GM21447 (cell line): ENCODE measurements around the gene PXMP4.

Source experiments
- ATAC-seq: cut with Tn5 transposase; IDR thresholded peaks from one replicate; pipeline ENCODE4 v1.9.1; 2021; ENCODE audit not compliant: unreplicated experiment

PXMP4 gene

GRCh38 chr20:33685328-33686099 is 34.6 kb downstream of the PXMP4 start:
- ATAC-seq, result peak; percentile 52

GRCh38 chr20:33684533-33685327 is 35.4 kb downstream of the PXMP4 start:
- no peak for ATAC-seq

- ATAC-seq, result no peak
Measured at GRCh38 chr20:33681728-33682353, 38.3 kb downstream of the PXMP4 start.

DNA sequence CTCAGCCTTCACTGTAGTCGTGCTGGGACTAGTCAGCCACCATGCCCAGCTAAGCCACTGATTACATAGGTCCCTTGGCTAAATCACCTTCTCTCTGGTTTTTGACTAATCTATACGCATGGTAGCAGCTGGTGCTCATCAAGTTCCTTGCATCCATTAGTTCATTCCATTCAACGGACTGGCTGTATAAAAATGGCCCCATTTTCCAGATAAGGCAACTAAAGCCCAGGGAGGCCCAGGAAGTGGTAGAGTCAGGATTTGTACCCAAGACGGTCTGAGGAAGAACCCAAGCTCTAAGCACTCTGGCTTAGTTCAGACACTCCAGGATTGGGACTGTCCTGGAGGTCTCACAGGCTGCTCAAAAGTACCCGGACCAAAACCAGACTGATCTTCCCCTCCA is 38.8 kb downstream of the PXMP4 start:
- no peak for ATAC-seq

DNA sequence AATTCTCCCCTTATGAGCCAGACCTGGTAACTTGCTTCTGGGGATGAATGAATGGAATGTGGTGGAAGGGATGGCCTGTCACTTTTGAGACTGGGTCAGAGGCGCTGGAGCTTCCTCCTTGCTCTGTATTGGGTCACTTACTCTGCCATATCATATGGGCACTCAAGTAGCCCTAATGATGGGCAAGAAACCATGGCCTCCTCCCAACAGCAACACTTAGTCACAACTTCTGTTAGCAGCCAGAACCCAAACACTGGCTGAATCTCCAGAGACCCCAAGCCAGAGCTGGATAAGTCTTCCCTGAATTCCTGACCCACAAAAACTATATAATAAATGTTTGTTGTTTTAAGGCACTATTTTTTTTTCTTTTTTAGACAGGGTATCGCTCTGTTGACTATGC is 39.4 kb downstream of the PXMP4 start:
- no peak for ATAC-seq

GRCh38 chr20:33679758-33680485 is 40.2 kb downstream of the PXMP4 start:
- ATAC-seq, result peak; percentile 65

DNA sequence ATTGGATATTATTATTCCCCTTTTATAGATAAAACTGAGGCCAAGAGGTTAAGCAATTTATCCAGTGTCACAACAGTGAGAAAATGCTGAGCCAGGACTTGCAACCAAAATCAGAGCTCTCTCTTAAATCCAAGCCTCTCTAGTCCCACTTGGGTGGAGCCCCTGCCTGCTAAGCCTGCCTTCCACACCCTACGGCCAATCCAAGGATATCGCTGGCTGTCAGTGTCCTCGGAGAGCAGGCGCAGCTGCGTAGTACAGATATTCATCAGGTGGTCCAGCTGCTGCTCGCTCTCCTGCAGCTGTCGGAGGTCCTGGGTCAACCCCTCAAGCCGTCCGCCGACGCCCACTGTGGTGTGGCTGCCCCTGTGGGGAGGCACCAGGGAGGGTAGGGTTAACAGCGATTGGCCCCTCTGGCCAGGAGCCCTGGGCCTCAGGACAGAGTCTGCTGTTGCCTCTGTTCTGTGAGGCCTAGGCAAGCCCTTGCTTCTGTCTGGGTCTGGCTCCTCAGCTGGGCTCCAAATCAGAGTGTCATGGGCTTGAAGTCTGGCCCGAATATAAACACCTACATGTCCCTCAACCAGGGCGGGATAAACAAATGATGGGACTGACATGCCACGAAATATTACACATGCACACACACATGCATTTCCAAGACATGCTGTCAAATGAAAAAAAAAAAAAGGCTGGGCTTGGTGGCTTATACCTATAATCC is 42.0 kb downstream of the PXMP4 start:
- ATAC-seq, result no peak

GRCh38 chr20:33676652-33677645 is 43.2 kb downstream of the PXMP4 start:
- ATAC-seq, result no peak

- ATAC-seq, result no peak
Measured at GRCh38 chr20:33676121-33676520, 44.0 kb downstream of the PXMP4 start.

DNA sequence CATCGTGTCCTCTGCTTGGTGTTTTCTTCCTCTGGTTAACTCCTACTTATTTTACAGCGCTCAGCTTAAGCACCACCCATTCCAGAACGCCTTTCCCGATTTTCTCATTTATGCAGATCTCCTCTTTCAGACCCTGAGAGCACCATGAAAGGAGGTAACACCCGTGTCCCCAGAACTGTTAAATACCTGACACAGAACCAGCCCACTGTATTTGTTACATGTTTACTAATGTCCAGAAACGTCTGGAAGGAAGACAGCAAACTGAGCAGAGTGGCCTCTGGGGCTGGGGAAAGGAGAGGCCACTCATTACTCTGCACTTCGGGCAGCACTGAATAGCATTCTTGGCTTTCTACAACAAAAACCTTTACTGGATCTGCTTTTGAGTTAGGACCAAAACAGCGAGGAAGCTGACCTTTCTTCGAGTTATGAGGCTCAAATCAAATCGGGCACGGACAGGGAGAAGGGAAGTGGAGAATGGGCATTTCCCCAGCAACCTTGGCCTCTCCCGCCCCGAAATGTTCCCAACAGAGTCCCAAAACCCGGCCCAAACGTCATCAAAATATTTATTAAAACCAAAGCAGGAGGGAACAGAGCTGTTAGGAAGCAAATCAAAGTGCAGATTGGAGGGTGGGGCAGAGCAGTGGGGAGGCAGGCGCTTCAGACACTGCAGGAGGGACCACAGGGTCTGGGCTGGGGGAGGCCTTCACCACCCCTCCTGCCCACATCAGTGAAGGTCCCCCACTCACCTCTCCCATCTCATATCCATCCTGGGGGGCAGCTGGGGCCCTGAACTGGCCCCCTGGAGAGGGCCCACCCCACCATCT is 44.8 kb downstream of the PXMP4 start:
- no peak for ATAC-seq

GRCh38 chr20:33674294-33675135 is 45.6 kb downstream of the PXMP4 start, which contains the start of gene NECAB3:
TSS of gene NECAB3 (minus strand) at chr20:33674428. CDS start at chr20:33674352, 76 bp downstream.
- ATAC-seq, result peak; percentile 73

DNA sequence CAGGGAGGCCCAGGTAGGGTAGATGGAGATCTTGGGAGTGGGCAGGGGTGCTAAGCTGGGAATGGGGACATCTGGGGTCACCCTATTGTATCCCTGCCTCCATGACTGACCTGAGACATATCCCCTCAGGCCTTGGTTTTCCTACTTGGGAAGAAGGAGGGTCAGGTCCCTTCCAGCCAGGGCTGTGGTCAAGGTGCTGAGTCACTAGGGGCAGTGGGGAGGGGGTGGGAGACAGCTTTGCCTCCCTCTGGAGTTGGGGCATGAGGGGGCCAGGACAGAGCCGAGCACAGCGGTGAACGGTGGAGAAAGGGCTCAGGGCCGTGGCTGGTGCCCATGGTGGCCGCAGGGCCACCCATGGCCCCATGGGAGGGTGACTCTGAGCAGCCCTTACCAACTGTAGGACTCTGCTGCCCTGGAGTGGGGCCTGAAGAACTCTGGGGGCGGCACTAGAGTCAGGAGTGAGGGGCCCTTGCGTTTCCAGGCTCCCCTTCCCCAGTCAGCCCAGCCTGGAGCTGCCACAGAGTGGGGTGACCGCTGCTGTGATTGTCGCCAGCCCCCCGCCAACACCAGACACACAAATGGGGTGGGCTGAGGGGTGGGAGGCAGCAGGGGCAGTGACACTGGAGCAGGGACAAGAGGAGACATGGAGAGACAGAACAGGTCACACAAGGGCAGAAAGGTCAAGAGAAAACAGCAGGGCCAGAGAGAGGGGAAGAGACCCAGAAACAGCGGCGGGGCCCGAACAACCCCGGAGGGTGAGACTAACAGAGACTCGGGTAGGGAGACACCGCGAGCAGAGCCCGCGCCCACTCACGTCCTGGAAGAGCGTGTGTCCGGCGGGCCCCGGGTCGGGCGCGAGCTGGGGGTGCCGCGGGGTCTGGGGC is 46.5 kb downstream of the PXMP4 start:
- ATAC-seq, result peak; percentile 12

GRCh38 chr20:33673114-33673409 is 47.0 kb downstream of the PXMP4 start:
- ATAC-seq, result no peak

DNA sequence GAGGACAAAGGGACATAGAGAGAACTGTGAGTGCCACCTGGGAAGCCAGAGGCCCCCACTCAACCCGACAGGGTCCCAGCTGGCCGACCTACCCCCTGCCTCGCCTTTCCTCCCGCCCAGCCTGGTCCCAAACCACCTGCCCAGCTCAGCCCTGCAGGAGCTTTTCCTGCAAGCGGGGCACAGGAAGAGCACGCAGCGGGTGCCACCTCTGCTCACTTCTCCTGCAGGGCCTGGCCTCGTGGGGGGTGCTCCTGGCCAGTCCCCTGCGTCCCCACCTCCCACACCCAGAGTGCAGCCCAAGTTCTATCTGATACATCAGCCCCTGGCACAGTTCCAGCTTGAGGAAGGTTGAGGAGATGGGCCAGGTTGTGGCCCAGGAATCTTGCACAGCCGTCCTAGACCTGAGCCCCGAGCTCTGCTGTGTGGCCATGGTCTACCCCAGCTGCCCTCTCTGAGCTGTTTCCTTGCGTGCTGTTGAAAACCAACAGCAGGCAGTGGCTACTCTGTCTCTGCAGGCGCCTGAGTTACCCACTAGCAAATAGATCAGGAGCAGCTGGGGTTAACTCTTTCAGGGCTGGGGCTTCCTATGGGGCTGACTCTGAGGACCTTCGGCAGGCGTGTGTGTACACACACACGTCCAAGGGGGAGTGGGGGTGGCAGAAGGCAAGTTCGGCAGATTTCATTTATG is 47.5 kb downstream of the PXMP4 start:
- no peak for ATAC-seq

- ATAC-seq, result no peak
Measured at GRCh38 chr20:33671573-33672288, 48.4 kb downstream of the PXMP4 start.
